ENCODE results near the gene MACROD2.
"Not testable (repeated sequence)": the region's sequence is repeated elsewhere in the genome, so short reads cannot be mapped to it uniquely, and the experiment has no call there.

The MACROD2 gene

GRCh38 chr20:14197097-14197496 lies 201.8 kb downstream of the MACROD2 start:
- DNase-seq = no peak

GRCh38 chr20:14198416-14198815 lies 203.1 kb downstream of the MACROD2 start:
- DNase-seq = no peak

GRCh38 chr20:14199111-14199510 lies 203.8 kb downstream of the MACROD2 start:
- no peak for DNase-seq

GRCh38 chr20:14203657-14204056 lies 208.3 kb downstream of the MACROD2 start:
- DNase-seq = no peak

GRCh38 chr20:14207591-14207990 lies 212.3 kb downstream of the MACROD2 start:
- no peak for DNase-seq

- DNase-seq = no peak
Observed at GRCh38 chr20:14208956-14209355, 213.6 kb downstream of the MACROD2 start.

GRCh38 chr20:14210146-14210545 lies 214.8 kb downstream of the MACROD2 start:
- no peak for DNase-seq

GRCh38 chr20:14214046-14214445 lies 218.7 kb downstream of the MACROD2 start:
- no peak for DNase-seq

- DNase-seq = not testable (repeated sequence)
Observed at GRCh38 chr20:14215880-14216279, 220.6 kb downstream of the MACROD2 start.

- no peak for DNase-seq
Observed at GRCh38 chr20:14219801-14220461, 224.6 kb downstream of the MACROD2 start.

GRCh38 chr20:14220986-14221385 lies 225.7 kb downstream of the MACROD2 start:
- DNase-seq = no peak

- no peak for DNase-seq
Observed at GRCh38 chr20:14223806-14224205, 228.5 kb downstream of the MACROD2 start.

- DNase-seq = not testable (repeated sequence)
Observed at GRCh38 chr20:14226051-14227049, 231.0 kb downstream of the MACROD2 start.

GRCh38 chr20:14232650-14233049 lies 237.3 kb downstream of the MACROD2 start:
- DNase-seq = no peak

- no peak for DNase-seq
Observed at GRCh38 chr20:14234666-14235295, 239.5 kb downstream of the MACROD2 start.

- DNase-seq = no peak
Observed at GRCh38 chr20:14235355-14235754, 240.0 kb downstream of the MACROD2 start.

GRCh38 chr20:14245368-14245970 lies 250.2 kb downstream of the MACROD2 start:
- DNase-seq = no peak

- DNase-seq = no peak
Observed at GRCh38 chr20:14259689-14260088, 264.4 kb downstream of the MACROD2 start.

GRCh38 chr20:14260367-14260766 lies 265.1 kb downstream of the MACROD2 start:
- no peak for DNase-seq

GRCh38 chr20:14264869-14265268 lies 269.6 kb downstream of the MACROD2 start:
- no peak for DNase-seq

- DNase-seq = no peak
Observed at GRCh38 chr20:14266246-14266645, 270.9 kb downstream of the MACROD2 start.

- DNase-seq = not testable (repeated sequence)
Observed at GRCh38 chr20:14270751-14271150, 275.4 kb downstream of the MACROD2 start.

GRCh38 chr20:14282140-14282539 lies 286.8 kb downstream of the MACROD2 start:
- DNase-seq = no peak
